ENCODE results near the gene SLC52A1. TPM values are rescaled to one million over a fixed set of nuclear protein-coding genes. Genes with fewer than 3 reads are reported as not detected.

Gene SLC52A1
- total and polyA plus RNA-seq, 2 of the 13 experiments (the other 11 are each of a cell fraction or from before 2014, with no cell fraction given) = 0.03 to 0.13 TPM

DNA sequence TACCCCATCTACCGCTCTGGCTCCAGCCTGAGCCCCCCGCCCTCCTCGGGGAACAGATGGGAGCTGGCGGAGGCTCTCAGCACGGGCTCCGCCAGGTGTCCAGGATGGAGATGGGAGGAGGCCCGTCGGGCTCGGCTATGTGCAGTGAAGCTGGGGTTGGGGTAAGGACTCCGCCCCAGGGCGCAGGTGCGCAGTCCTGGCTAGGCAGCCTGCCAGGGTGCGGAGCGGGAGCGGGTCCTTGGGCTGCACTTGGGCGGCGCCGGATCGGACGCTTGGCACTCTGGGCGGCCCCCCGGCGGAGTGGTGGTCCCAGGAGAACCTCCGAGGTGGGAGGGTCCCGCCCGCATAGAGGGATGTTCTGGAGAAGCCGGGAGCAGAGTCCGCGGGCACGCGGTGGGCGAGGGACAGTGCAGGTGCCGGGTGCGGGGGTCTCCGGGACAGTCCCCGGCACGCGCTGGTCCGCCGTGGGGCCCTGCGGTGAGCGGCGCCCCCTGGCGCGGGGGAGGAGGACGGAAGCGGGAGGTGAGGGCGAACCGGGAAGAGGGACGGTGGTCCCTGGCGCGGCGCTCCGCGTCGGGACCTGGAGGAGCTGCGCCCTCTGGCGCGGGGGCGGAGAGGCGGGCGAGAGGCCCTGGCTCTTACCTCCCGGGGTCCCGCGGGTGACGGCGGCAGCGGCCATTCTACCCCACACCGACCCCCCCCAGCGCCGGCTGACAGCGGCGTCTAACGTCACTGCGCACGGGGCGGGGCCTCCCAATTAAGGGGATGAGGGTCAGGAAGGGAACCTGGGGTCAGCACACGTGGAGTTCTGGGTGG lies 48.1 kb downstream of the SLC52A1 start, which contains the start of gene CAMTA2 (continued):
- TF ChIP-seq RXRA (CRISPR knock-in tag; IDR thresholded peaks at IDR 0.05) = peak; percentile 61
- TF ChIP-seq TOE1 (CRISPR knock-in tag; IDR thresholded peaks at IDR 0.05) = peak; percentile 56; the same call in 1 of the 2 replicates
- peak; percentile 80; the same call in 1 of the 2 replicates for TF ChIP-seq ZNF891 (CRISPR knock-in tag; IDR thresholded peaks at IDR 0.05)
- TF ChIP-seq, protein P1, sequence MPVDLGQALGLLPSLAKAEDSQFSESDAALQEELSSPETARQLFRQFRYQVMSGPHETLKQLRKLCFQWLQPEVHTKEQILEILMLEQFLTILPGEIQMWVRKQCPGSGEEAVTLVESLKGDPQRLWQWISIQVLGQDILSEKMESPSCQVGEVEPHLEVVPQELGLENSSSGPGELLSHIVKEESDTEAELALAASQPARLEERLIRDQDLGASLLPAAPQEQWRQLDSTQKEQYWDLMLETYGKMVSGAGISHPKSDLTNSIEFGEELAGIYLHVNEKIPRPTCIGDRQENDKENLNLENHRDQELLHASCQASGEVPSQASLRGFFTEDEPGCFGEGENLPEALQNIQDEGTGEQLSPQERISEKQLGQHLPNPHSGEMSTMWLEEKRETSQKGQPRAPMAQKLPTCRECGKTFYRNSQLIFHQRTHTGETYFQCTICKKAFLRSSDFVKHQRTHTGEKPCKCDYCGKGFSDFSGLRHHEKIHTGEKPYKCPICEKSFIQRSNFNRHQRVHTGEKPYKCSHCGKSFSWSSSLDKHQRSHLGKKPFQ (CRISPR knock-in tag; IDR thresholded peaks at IDR 0.05; ENCODE audit: insufficient replicate concordance) = no peak
- peak; percentile 85 for TF ChIP-seq ZNF589 (CRISPR knock-in tag; conservative IDR thresholded peaks at IDR 0.05)
- no peak for TF ChIP-seq KLF15 (CRISPR knock-in tag; IDR thresholded peaks at IDR 0.05; ENCODE audit: borderline replicate concordance)
- TF ChIP-seq TEAD3 (CRISPR knock-in tag; optimal IDR thresholded peaks at IDR 0.05; ENCODE audit: borderline replicate concordance) = peak; percentile 46
- TF ChIP-seq THYN1 (CRISPR knock-in tag; IDR thresholded peaks at IDR 0.05; ENCODE audit: borderline replicate concordance, low read depth) = no peak
- no peak for TF ChIP-seq ZNF296 (CRISPR knock-in tag; conservative IDR thresholded peaks at IDR 0.05)
- peak; percentile 89 for TF ChIP-seq ZSCAN31 (CRISPR knock-in tag; IDR thresholded peaks at IDR 0.05; ENCODE audit: low read depth)
- TF ChIP-seq, protein P2, sequence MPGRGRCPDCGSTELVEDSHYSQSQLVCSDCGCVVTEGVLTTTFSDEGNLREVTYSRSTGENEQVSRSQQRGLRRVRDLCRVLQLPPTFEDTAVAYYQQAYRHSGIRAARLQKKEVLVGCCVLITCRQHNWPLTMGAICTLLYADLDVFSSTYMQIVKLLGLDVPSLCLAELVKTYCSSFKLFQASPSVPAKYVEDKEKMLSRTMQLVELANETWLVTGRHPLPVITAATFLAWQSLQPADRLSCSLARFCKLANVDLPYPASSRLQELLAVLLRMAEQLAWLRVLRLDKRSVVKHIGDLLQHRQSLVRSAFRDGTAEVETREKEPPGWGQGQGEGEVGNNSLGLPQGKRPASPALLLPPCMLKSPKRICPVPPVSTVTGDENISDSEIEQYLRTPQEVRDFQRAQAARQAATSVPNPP (CRISPR knock-in tag; IDR thresholded peaks at IDR 0.05) = 0 out of 2 replicates have a peak, but pooled peaks have one; percentile 22
- TF ChIP-seq DR1 (CRISPR knock-in tag; IDR thresholded peaks at IDR 0.05) = no peak
- TF ChIP-seq SOX6 (IDR thresholded peaks at IDR 0.05) = no peak
- no peak for TF ChIP-seq SOX6 (CRISPR knock-in tag; IDR thresholded peaks at IDR 0.05)
- TF ChIP-seq ZNF567 (CRISPR knock-in tag; IDR thresholded peaks at IDR 0.05; ENCODE audit: borderline replicate concordance) = no peak
- no peak for TF ChIP-seq MTA3 (CRISPR knock-in tag; IDR thresholded peaks at IDR 0.05)
- TF ChIP-seq, protein P3, sequence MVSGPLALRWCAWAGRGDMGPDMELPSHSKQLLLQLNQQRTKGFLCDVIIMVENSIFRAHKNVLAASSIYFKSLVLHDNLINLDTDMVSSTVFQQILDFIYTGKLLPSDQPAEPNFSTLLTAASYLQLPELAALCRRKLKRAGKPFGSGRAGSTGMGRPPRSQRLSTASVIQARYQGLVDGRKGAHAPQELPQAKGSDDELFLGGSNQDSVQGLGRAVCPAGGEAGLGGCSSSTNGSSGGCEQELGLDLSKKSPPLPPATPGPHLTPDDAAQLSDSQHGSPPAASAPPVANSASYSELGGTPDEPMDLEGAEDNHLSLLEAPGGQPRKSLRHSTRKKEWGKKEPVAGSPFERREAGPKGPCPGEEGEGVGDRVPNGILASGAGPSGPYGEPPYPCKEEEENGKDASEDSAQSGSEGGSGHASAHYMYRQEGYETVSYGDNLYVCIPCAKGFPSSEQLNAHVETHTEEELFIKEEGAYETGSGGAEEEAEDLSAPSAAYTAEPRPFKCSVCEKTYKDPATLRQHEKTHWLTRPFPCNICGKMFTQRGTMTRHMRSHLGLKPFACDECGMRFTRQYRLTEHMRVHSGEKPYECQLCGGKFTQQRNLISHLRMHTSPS (CRISPR knock-in tag; IDR thresholded peaks at IDR 0.05; ENCODE audit: low read depth) = no peak
- no peak; the same call in 1 of the 2 replicates for TF ChIP-seq ZNF773 (CRISPR knock-in tag; IDR thresholded peaks at IDR 0.05; ENCODE audit: borderline replicate concordance)
- peak; percentile 65 for TF ChIP-seq NR2F6 (IDR thresholded peaks at IDR 0.05)
- TF ChIP-seq NR2F6 (CRISPR knock-in tag; IDR thresholded peaks at IDR 0.05) = peak; percentile 66; the same call in 1 of the 2 replicates
- TF ChIP-seq FOSL1 (CRISPR knock-in tag; IDR thresholded peaks at IDR 0.05; ENCODE audit: borderline replicate concordance) = no peak
- TF ChIP-seq CCAR2 (optimal IDR thresholded peaks at IDR 0.05; ENCODE audit: low read depth, low read length) = no peak
- TF ChIP-seq, protein P4, sequence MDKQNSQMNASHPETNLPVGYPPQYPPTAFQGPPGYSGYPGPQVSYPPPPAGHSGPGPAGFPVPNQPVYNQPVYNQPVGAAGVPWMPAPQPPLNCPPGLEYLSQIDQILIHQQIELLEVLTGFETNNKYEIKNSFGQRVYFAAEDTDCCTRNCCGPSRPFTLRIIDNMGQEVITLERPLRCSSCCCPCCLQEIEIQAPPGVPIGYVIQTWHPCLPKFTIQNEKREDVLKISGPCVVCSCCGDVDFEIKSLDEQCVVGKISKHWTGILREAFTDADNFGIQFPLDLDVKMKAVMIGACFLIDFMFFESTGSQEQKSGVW (CRISPR knock-in tag; IDR thresholded peaks at IDR 0.05; ENCODE audit: borderline replicate concordance) = no peak
- TF ChIP-seq ZNF766 (CRISPR knock-in tag; IDR thresholded peaks at IDR 0.05; ENCODE audit: borderline replicate concordance) = no peak
- TF ChIP-seq REXO4 (CRISPR knock-in tag; IDR thresholded peaks at IDR 0.05; ENCODE audit: borderline replicate concordance) = no peak
- peak; percentile 86; the same call in 1 of the 2 replicates for TF ChIP-seq ZMYM4 (CRISPR knock-in tag; IDR thresholded peaks at IDR 0.05)

All from HepG2 (cell line).